Activated CD4-positive, alpha-beta T cell treated with anti-CD3 and anti-CD28 coated beads for 36 hours (primary cell): ENCODE results near the gene CDC25B. TPM values are rescaled to one million over a fixed set of nuclear protein-coding genes. Genes with fewer than 3 reads are reported as not detected.
"Not testable (repeated sequence)": the region's sequence is repeated elsewhere in the genome, so short reads cannot be mapped to it uniquely, and the experiment has no call there.

Experiments
- ATAC-seq: fragments of 200-7000 bp; cut with Tn5 transposase; one replicate; pipeline ENCODE4 v1.10.0; 2021; ENCODE audit warnings: mild to moderate bottlenecking, moderate library complexity
- CTCF ChIA-PET: fragments of 350-600 bp; sonication (Branson Sonifier 250); formaldehyde crosslinking; loops from one replicate; lab custom pipeline; 2021; ENCODE audit warnings: antibody characterized with exemption; lab: Charles Lee
- POLR2A ChIA-PET: fragments of 350-600 bp; sonication (Branson Sonifier 250); formaldehyde crosslinking; loops from one replicate; lab custom pipeline; 2021; ENCODE audit warnings: antibody characterized with exemption, inconsistent platforms; lab: Charles Lee
- DNase-seq: peaks from one replicate; pipeline ENCODE4 v3.0.0-alpha.2; 2020
- H3K27ac Mint-ChIP-seq: one replicate; pipeline ENCODE4 v1.8.0; 2021; ENCODE audit warnings: mixed read lengths
- H3K27me3 Mint-ChIP-seq: one replicate; pipeline ENCODE4 v1.8.0; 2021; ENCODE audit warnings: mixed read lengths
- H3K36me3 Mint-ChIP-seq: one replicate; pipeline ENCODE4 v1.8.0; 2021; ENCODE audit warnings: low read depth, mixed read lengths
- H3K4me1 Mint-ChIP-seq: one replicate; pipeline ENCODE4 v1.8.0; 2021; ENCODE audit warnings: mixed read lengths
- H3K4me3 Mint-ChIP-seq: one replicate; pipeline ENCODE4 v1.8.0; 2021; ENCODE audit warnings: mild to moderate bottlenecking, moderate library complexity, mixed read lengths
- H3K9me3 Mint-ChIP-seq: one replicate; pipeline ENCODE4 v1.8.0; 2021; ENCODE audit warnings: low read depth, mixed read lengths
- intact Hi-C, 2 experiments: fragments of 100-400 bp; cut with DNase I in 1 of 2; cut with micrococcal nuclease in 1 of 2; formaldehyde crosslinking; loops; one replicate each; pipeline versions ENCODE4 v1.14.2 to v1.15.1; 2022 to 2024; cut with DNase I, micrococcal nuclease
- total RNA-seq, 2 experiments: library from RNA; stranded (reverse); gene quantifications; one replicate each; pipeline ENCODE4 v1.2.3, GENCODE V29; 2021

The CDC25B gene
- total RNA-seq, 2 experiments from 2014 or later: 79.8 to 96.2 TPM

DNA sequence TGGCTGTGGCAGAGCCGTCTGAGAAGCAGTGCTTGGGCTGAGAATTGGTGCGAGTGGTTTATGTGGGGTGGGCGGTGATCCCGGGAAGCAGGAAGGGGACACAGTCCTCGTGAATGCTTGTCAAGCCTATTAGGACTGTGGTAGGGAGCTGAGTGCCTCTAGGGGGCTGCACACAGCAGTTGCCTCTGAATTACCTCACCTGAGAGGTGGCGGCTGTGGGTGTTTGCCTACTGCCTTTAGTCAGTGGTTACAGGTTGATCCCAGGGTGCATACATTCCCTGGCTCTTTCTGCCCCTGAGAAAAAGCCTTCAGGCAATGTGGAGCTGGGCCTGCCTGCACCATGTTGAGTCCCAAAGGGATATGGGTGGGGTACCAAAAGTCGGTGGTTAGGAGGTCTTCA, 29.4 kb downstream of the CDC25B start:
- POLR2A ChIA-PET: no interaction called here
- peaks cover 16% of the 10 kb centered on the region for H3K36me3 Mint-ChIP-seq
- intact Hi-C loops: no loop called here
- H3K9me3 Mint-ChIP-seq: no peaks in the 10 kb centered on the region
- no peaks in the 10 kb centered on the region for H3K27me3 Mint-ChIP-seq
- no peak overlapping the region for H3K4me3 Mint-ChIP-seq
- DNase-seq (no peak), ATAC-seq (no peak)
- CTCF ChIA-PET: no interaction called here
- no peak overlapping the region for H3K27ac Mint-ChIP-seq
- peaks cover 6% of the 10 kb centered on the region for H3K4me1 Mint-ChIP-seq

DNA sequence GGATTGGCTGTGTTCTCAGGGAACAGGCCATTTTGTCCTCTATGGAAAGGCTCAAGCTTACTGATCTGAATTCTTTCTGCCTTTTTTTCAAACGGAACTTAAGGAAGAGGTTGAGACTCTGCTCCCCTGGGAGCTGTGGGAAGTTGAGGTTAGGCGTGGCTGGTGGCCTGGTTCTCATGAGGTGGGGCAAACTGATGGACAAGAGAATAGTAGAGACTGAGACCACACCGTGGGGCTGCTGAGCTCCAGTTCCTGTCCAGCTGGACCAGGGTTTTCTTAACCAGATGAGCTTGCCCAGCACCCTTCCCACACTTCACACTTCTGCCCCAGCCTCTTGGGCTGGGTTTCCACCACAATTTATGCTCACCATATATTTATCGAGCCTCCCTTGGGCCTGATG, 30.3 kb downstream of the CDC25B start:
- Mint-ChIP-seq H3K4me1 (peaks cover 6% of the 10 kb centered on the region), H3K9me3 (no peaks in the 10 kb centered on the region), H3K27me3 (no peaks in the 10 kb centered on the region), H3K27ac (no peak overlapping the region), H3K36me3 (peaks cover 16% of the 10 kb centered on the region), H3K4me3 (no peak overlapping the region)
- DNase-seq (no peak), ATAC-seq (no peak)
- ChIA-PET POLR2A (no interaction called here), CTCF (interaction anchor here (0.8 to 1.1 kb wide), 2 partner anchors 19 to 24 kb away, joined by 3 to 4 read pairs; no protein-coding TSS in a partner anchor)
- intact Hi-C loops: no loop called here

DNA sequence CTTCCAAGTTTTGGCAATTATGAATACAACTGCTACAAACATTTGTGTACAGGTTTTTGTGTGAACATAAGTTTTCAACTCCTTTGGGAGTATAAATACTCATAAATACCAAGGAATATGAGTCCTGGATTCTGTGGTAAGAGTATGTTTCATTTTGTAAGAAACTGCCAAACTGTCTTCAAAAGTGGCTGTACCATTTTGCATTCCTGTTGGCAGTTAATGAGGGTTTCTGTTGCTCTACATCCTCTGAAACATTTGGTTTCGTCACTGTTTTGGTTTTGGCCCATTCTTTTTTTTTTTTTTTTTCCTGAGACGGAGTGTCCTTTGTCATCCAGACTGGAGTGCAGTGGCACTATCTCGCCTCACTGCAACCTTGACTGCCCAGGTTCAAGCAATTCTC, 32.7 kb downstream of the CDC25B start:
- no peak for ATAC-seq
- ChIA-PET CTCF (interaction anchor here (0.9 kb wide), 1 partner anchor 50 kb away, joined by 3 read pairs; no protein-coding TSS in a partner anchor), POLR2A (no interaction called here)
- Mint-ChIP-seq H3K4me3 (no peak overlapping the region), H3K27me3 (no peaks in the 10 kb centered on the region), H3K4me1 (no peaks in the 10 kb centered on the region), H3K27ac (no peak overlapping the region), H3K9me3 (no peaks in the 10 kb centered on the region), H3K36me3 (peaks cover 3% of the 10 kb centered on the region)
- intact Hi-C loops: no loop called here
- no peak for DNase-seq

DNA sequence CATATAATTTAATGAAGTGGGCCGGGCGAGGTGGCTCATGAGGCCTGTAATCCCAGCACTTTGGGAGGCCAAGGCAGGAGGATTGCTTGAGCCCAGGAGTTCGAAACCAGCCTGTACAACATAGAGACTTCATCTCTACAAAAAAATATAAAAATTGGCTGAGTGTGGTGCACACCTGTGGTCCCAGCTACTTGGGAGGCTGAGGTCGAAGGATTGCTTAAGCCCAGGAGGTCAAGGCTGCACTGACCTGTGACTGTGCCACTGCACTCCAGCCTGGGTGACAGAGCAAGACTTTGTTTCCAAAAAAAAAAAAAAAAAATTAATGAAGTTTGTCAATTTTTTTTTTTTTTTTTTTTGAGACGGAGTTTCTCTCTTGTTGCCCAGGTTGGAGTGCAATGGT, 33.8 kb downstream of the CDC25B start:
- ATAC-seq, DNase-seq, H3K36me3 Mint-ChIP-seq, intact Hi-C loops, H3K9me3 Mint-ChIP-seq, H3K4me1 Mint-ChIP-seq, H3K27me3 Mint-ChIP-seq, POLR2A ChIA-PET, H3K4me3 Mint-ChIP-seq, H3K27ac Mint-ChIP-seq: not testable (repeated sequence)
- CTCF ChIA-PET: interaction anchor here (1.2 kb wide), 1 partner anchor 10 kb away, joined by 5 read pairs; the partner anchor contains the start of gene AP5S1

DNA sequence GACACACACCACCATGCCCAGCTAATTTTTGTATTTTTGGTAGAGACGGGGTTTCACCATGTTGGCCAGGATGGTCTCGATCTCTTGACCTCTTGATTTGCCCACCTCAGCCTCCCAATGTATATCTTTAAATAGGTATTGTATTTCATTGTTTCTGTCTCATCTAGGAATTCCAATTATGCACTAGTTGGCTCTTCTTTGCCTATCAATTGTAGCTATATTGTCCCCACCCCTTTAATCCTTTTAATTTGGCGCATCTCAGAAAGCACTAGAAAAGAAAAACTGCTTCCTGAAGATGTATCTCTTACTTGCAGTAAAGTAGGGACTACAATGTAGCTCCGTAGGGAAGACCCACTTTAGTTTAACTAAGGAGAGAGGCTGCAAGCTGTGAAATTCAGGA, 40.0 kb downstream of the CDC25B start:
- POLR2A ChIA-PET: no interaction called here

DNA sequence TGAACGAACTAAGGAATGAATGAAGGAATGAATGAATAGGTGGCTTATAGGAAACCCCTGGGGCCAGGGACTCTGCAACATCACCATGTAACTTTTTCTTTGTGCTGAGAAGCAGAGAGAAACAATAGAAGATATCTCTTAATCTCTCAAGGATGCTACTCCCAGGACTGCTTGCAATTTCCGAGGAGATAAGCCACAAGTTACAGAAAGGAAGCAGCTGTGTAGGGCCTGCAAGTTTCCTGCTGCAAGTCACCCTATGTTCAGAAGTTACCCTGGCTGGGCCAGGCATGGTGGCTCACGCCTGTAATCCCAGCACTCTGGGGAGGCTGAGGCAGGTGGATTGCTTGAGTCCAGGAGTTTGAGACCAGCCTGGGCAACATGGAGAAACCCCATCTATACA, 43.2 kb downstream of the CDC25B start:
- CTCF ChIA-PET: interaction anchor here (0.6 to 0.8 kb wide), 2 partner anchors 120 to 1317 kb away, joined by 3 read pairs; no protein-coding TSS in a partner anchor
- POLR2A ChIA-PET: interaction anchor here (0.5 kb wide), 1 partner anchor 73 kb away, joined by 3 read pairs; no protein-coding TSS in a partner anchor
- H3K4me3 Mint-ChIP-seq: no peak overlapping the region
- no peak overlapping the region for H3K27ac Mint-ChIP-seq
- no peak for DNase-seq
- peaks cover 2% of the 10 kb centered on the region for H3K4me1 Mint-ChIP-seq
- intact Hi-C loops: no loop called here
- no peak for ATAC-seq
- no peaks in the 10 kb centered on the region for H3K9me3 Mint-ChIP-seq
- H3K27me3 Mint-ChIP-seq: no peaks in the 10 kb centered on the region
- H3K36me3 Mint-ChIP-seq: no peaks in the 10 kb centered on the region

More for the DNA sequence above, 40.0 kb downstream of the CDC25B start:
- DNase-seq: no peak
- Mint-ChIP-seq H3K4me1 (peaks cover 2% of the 10 kb centered on the region), H3K27me3 (no peaks in the 10 kb centered on the region), H3K36me3 (no peaks in the 10 kb centered on the region), H3K27ac (no peak overlapping the region), H3K4me3 (no peak overlapping the region), H3K9me3 (no peaks in the 10 kb centered on the region)
- CTCF ChIA-PET: interaction anchor here (0.7 to 1.6 kb wide), 4 partner anchors 15 to 338 kb away, joined by 3 to 5 read pairs (median 4); partner anchors contain the start of gene AP5S1
- ATAC-seq: no peak
- intact Hi-C loops: no loop called here

DNA sequence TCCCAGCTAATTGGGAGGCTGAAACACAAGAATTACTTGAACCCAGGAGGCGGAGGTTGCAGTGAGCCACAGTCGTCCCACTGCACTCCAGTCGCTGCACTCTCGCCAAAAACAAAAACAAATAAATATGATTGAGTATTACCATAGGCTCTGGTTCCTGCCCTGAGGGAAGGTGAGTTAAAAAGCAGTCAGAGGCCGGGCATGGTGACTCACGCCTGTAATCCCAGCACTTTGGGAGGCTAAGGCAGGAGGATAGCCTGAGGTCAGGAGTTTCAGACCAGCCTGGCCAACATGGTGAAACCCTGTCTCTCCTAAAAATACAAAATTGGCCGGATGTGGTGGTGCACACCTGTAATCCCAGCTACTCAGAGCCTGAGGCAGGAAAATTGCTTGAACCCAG, 44.1 kb downstream of the CDC25B start:
- POLR2A ChIA-PET: interaction anchor here (0.5 kb wide), 1 partner anchor 74 kb away, joined by 3 read pairs; no protein-coding TSS in a partner anchor
- H3K27ac Mint-ChIP-seq, ATAC-seq, CTCF ChIA-PET, H3K4me1 Mint-ChIP-seq, H3K36me3 Mint-ChIP-seq, intact Hi-C loops, H3K9me3 Mint-ChIP-seq, H3K27me3 Mint-ChIP-seq, H3K4me3 Mint-ChIP-seq, DNase-seq: not testable (repeated sequence)

DNA sequence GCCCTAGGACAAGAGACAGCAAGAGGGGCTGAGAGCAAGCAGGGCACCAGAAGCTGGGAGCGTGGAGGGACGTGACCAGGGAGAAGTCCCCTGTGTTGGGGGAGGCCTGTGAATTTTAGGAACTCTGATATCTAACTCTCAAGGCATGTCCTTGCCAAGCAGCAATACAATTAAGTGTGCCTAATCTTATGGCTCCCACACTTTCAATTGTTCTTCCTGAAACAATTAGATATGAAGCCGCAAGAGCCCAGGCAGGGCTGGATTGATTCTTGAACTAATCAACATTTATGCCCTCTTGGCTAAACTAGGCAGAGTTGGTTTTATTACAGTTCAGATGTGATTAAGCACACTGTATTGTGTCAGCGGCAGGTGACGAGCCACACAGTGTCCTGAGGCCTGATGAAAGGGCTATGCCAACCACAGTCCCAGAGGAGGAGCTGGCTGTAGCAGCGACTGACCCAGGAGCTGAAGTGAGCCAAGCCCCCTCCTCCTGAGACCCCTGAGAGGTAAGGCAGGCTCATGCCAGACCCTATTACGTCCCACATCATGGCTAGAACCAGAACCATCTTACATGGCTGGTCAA, 46.3 kb downstream of the CDC25B start:
- Mint-ChIP-seq H3K27me3 (no peaks in the 10 kb centered on the region), H3K4me3 (no peak overlapping the region), H3K9me3 (no peaks in the 10 kb centered on the region), H3K36me3 (no peaks in the 10 kb centered on the region), H3K27ac (no peak overlapping the region), H3K4me1 (peaks cover 8% of the 10 kb centered on the region)
- intact Hi-C loops: no loop called here
- DNase-seq (no peak), ATAC-seq (no peak)
- ChIA-PET POLR2A (no interaction called here), CTCF (interaction anchor here (0.7 kb wide), 1 partner anchor 10 kb away, joined by 4 read pairs; no protein-coding TSS in a partner anchor)

DNA sequence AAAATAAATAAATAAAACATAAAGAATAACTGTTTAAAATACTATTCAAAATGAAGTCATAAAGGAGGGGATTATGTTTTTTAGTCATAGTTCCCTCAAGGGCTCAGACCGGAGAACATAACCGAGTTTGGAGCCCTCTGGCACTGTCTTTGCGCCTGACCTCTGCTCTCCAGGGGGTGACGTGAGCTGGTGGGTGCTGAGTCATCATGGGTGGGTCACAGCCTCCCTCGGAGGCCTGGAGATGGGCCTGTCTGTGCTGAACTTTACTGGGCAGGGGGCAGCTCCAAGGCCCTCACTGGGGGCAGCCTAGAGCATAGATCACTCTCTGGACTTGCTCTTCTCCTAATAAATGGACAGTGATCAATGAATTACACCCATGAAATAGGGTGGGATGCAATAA, 47.4 kb downstream of the CDC25B start:
- no peaks in the 10 kb centered on the region for H3K9me3 Mint-ChIP-seq
- ChIA-PET CTCF (interaction anchor here (0.6 to 0.7 kb wide), 6 partner anchors 9 to 231 kb away, joined by 3 to 4 read pairs (median 4); partner anchors contain the start of gene ADISSP), POLR2A (no interaction called here)
- H3K4me1 Mint-ChIP-seq: peaks cover 18% of the 10 kb centered on the region
- intact Hi-C loops: no loop called here
- ATAC-seq (no peak), DNase-seq (no peak)
- no peaks in the 10 kb centered on the region for H3K27me3 Mint-ChIP-seq
- no peak overlapping the region for H3K27ac Mint-ChIP-seq
- no peaks in the 10 kb centered on the region for H3K36me3 Mint-ChIP-seq
- no peak overlapping the region for H3K4me3 Mint-ChIP-seq

DNA sequence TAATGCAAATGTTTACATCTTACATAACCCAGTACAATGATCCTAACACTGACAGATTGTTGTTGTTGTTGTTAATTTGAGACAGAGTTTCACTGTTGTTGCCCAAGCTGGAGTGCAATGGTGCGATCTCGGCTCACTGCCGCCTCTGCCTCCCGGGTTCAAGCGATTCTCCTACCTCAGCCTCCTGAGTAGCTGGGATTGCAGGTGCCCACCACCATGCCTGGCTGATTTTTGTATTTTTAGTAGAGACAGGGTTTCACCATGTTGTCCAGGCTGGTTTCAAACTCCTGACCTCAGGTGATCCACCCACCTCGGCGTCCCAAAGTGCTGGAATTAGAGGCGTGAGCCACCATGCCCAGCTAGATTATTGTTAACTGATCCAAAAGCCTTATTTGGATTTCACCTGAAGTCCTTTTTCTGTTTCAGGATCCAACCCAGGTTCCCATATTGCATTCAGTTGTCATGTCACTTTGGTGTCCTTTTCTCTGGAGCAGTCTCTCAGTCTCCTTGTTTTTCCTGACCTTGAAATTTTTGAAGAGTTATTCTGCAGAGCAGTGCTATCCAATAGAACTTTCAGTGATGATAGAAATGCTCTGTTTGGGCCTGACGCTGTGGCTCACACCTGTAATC, 48.0 kb downstream of the CDC25B start:
- intact Hi-C loops, H3K27ac Mint-ChIP-seq, ATAC-seq, DNase-seq, H3K9me3 Mint-ChIP-seq, H3K36me3 Mint-ChIP-seq, H3K4me3 Mint-ChIP-seq, H3K27me3 Mint-ChIP-seq, POLR2A ChIA-PET: not testable (repeated sequence)
- CTCF ChIA-PET: interaction anchor here (0.6 to 2.2 kb wide), 5 partner anchors 10 to 95 kb away, joined by 3 to 14 read pairs (median 4); partner anchors contain the start of gene AP5S1
- peaks cover 23% of the 10 kb centered on the region for H3K4me1 Mint-ChIP-seq

DNA sequence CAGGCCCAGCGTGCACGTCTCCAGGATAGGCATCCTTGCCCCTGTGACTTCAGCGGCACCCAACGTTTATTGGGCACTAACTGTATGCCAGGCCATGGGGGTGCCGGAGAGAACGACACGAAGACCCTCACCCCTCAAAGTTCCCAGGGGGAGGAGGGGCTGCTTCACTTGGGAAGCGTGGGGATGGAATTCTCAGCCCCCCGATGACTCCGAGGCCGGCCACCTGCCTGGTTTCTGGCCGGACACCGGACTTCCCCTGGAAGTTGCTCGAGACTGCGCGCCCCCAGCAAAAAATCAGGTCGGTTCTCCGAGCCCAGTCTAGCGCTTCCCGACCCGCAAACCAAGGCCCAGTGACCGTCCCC, 50.2 kb downstream of the CDC25B start:
- H3K9me3 Mint-ChIP-seq: no peaks in the 10 kb centered on the region
- peaks cover 22% of the 10 kb centered on the region for H3K4me1 Mint-ChIP-seq
- CTCF ChIA-PET: interaction anchor here (1.3 kb wide), 1 partner anchor 59 kb away, joined by 4 read pairs; no protein-coding TSS in a partner anchor
- DNase-seq (no peak), ATAC-seq (no peak)
- peak overlapping the region; percentile 88 for H3K4me3 Mint-ChIP-seq
- H3K36me3 Mint-ChIP-seq: no peaks in the 10 kb centered on the region
- no peaks in the 10 kb centered on the region for H3K27me3 Mint-ChIP-seq
- H3K27ac Mint-ChIP-seq: peak overlapping the region; percentile 84
- POLR2A ChIA-PET: no interaction called here
- intact Hi-C loops: loop anchor here (1.0 to 2.0 kb wide), 8 partner anchors 26 to 169 kb away; partner anchors contain the start of genes AP5S1 (in 2 of the 2), CDC25B (in 1 of the 2), CENPB (in 1 of the 2) and PANK2 (in 1 of the 2)
